Ectodermal cell (in vitro differentiated cells): Measurements from ENCODE around the gene PER3.

Experiments
- H3K27ac ChIP-seq: 2 replicates; pipeline ENCODE4 v1.7.0; 2013; ENCODE audit warnings: mild to moderate bottlenecking, low read depth, low read length; ENCODE audit not compliant: insufficient read depth, poor library complexity, severe bottlenecking
- H3K27me3 ChIP-seq: 2 replicates; pipeline ENCODE4 v1.7.0; 2013; ENCODE audit warnings: mild to moderate bottlenecking, low read length; ENCODE audit not compliant: insufficient read depth, control insufficient read depth, poor library complexity, severe bottlenecking
- H3K36me3 ChIP-seq: one replicate; pipeline ENCODE4 v1.7.0; 2013; ENCODE audit warnings: low read length; ENCODE audit not compliant: control insufficient read depth, insufficient read depth
- H3K4me1 ChIP-seq: one replicate; pipeline ENCODE4 v1.7.0; 2013; ENCODE audit warnings: low read length; ENCODE audit not compliant: control insufficient read depth, insufficient read depth
- H3K4me3 ChIP-seq: 2 replicates; pipeline ENCODE4 v1.7.0; 2013; ENCODE audit warnings: low read depth, low read length, control low read depth; ENCODE audit not compliant: insufficient read depth
- H3K9me3 ChIP-seq: 2 replicates; pipeline ENCODE4 v1.7.0; 2013; ENCODE audit warnings: mild to moderate bottlenecking, low read length, moderate library complexity; ENCODE audit not compliant: control insufficient read depth
- WGBS, 2 experiments: methylation state at CpG; one replicate each; pipeline ENCODE4 v1.1.7; 2013; ENCODE audit warnings: missing lambda C conversion rate in 2 of 2; 5-methylcytosine and 5-hydroxymethylcytosine counted together

Gene PER3

GRCh38 chr1:7777591-7777990 lies 6.5 kb upstream of the PER3 start:
- no peaks in the 10 kb centered on the region for H3K9me3 ChIP-seq
- H3K27ac ChIP-seq = no peak overlapping the region
- H3K4me3 ChIP-seq = no peak overlapping the region
- WGBS, 2 experiments = 91 to 96% methylated on average over 3 of the region's 3 CpGs
- H3K36me3 ChIP-seq = peaks cover 30% of the 10 kb centered on the region
- H3K4me1 ChIP-seq = no peaks in the 10 kb centered on the region
- H3K27me3 ChIP-seq = no peaks in the 10 kb centered on the region

DNA sequence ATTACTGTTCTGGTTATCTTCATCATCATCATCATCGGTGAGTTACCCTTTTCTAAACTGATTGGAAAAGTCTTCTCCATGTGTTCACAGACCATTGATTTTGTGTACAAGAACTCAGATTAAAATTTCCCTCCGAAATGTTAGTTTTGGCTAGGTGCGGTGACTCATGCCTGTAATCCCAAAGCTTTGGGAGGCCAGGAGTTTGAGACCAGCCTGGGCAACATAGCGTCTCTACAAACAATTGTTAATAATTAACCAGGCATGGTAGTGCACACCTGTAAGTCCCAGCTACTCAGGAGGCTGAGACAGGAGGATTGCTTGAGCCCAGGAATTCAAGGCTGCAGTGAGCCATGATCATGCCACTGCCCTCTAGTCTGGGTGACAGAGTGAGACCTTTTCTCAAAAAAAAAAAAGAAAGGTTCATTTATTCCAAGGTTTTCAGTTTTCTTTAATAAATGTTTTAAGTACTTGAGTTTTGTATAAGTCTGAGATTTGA lies 5.9 kb upstream of the PER3 start:
- 93 to 95% methylated on average over 4 of the region's 4 CpGs for WGBS, 2 experiments
- no peak overlapping the region for H3K27ac ChIP-seq
- H3K27me3 ChIP-seq = no peaks in the 10 kb centered on the region
- H3K4me1 ChIP-seq = no peaks in the 10 kb centered on the region
- no peaks in the 10 kb centered on the region for H3K9me3 ChIP-seq
- peaks cover 30% of the 10 kb centered on the region for H3K36me3 ChIP-seq
- H3K4me3 ChIP-seq = no peak overlapping the region

DNA sequence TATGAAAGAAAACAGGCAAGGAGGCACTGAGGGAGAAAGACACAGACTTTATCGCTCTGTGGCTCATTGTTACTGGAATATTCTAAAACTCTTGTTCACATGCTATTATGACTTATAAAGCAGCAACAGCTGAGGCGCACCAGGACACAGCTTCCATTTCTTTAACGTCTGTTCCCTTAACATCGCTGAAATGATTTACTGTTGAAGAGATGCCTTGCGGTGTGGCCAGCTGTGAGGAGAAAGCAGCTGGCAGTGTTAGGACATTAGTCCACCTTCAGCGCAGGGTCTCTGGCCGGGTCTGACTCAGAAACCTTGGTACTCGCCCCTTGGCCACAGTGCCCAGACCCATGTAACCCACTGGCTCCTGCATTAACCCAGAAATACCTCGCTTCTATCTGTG lies 3.1 kb upstream of the PER3 start:
- Histone ChIP-seq H3K27me3 (peaks cover 7% of the 10 kb centered on the region), H3K27ac (no peak overlapping the region), H3K4me3 (no peak overlapping the region), H3K9me3 (no peaks in the 10 kb centered on the region), H3K36me3 (peaks cover 30% of the 10 kb centered on the region), H3K4me1 (no peaks in the 10 kb centered on the region)
- 97 to 98% methylated on average over 9 of the region's 9 CpGs for WGBS, 2 experiments

GRCh38 chr1:7781501-7781900 lies 2.6 kb upstream of the PER3 start:
- WGBS, 2 experiments = 88 to 91% methylated on average over 7 of the region's 7 CpGs
- H3K9me3 ChIP-seq = no peaks in the 10 kb centered on the region
- H3K4me3 ChIP-seq = no peak overlapping the region
- H3K36me3 ChIP-seq = peaks cover 30% of the 10 kb centered on the region
- H3K4me1 ChIP-seq = no peaks in the 10 kb centered on the region
- H3K27ac ChIP-seq = no peak overlapping the region
- peaks cover 7% of the 10 kb centered on the region for H3K27me3 ChIP-seq

- 93% methylated on average over 16 of the region's 16 CpGs for WGBS, 2 experiments
- Histone ChIP-seq H3K4me1 (no peaks in the 10 kb centered on the region), H3K36me3 (peaks cover 26% of the 10 kb centered on the region), H3K9me3 (no peaks in the 10 kb centered on the region), H3K4me3 (no peak overlapping the region), H3K27ac (no peak overlapping the region), H3K27me3 (peaks cover 7% of the 10 kb centered on the region)
Measured at GRCh38 chr1:7781923-7782495, 2.1 kb upstream of the PER3 start.

GRCh38 chr1:7783178-7783711 lies 846 bp upstream of the PER3 start:
- WGBS, 2 experiments = 9 to 12% methylated on average over 26 to 32 of the region's 34 CpGs
- H3K27ac ChIP-seq = peak overlapping the region; percentile 60

DNA sequence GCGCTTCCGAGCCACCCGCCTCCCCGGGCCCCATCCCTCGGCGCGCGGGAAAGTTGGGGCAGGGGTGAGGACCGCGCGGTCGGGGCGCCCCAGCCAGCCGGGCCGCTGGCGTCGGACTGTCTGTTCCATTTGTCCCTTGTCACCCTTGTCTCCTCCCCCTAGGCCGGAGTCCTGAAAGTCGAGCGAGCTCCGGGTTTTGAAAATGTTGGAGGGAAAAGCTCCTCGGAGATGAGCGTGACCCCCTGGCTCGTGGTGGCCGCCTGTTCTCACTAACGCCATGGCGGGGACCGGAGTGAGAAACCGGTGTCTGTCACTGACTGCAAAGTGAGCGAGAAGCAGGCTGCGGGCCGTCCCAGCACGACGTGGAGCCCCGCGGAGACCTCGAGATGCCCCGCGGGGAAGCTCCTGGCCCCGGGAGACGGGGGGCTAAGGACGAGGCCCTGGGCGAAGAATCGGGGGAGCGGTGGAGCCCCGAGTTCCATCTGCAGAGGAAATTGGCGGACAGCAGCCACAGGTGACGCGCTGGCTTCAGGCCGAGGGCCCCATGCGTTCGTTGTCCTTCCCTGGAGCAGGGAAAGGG lies 491 bp downstream of the PER3 start:
- peaks cover 7% of the 10 kb centered on the region for H3K27me3 ChIP-seq
- H3K4me3 ChIP-seq = peak overlapping the region; percentile 19
- WGBS, 2 experiments = 59 to 60% methylated on average over 52 of the region's 52 CpGs
- H3K36me3 ChIP-seq = peaks cover 21% of the 10 kb centered on the region
- H3K27ac ChIP-seq = peak overlapping the region; percentile 58
- no peaks in the 10 kb centered on the region for H3K4me1 ChIP-seq
- no peaks in the 10 kb centered on the region for H3K9me3 ChIP-seq

More at GRCh38 chr1:7783178-7783711, 846 bp upstream of the PER3 start:
- peaks cover 7% of the 10 kb centered on the region for H3K27me3 ChIP-seq
- H3K9me3 ChIP-seq = no peaks in the 10 kb centered on the region
- H3K36me3 ChIP-seq = peaks cover 22% of the 10 kb centered on the region
- no peaks in the 10 kb centered on the region for H3K4me1 ChIP-seq
- peak overlapping the region; percentile 41 for H3K4me3 ChIP-seq

GRCh38 chr1:7785108-7785507 lies 1.0 kb downstream of the PER3 start:
- H3K9me3 ChIP-seq = peaks cover 2% of the 10 kb centered on the region

GRCh38 chr1:7786795-7787194 lies 2.7 kb downstream of the PER3 start:
- Histone ChIP-seq H3K4me3 (no peak overlapping the region), H3K9me3 (peaks cover 2% of the 10 kb centered on the region), H3K36me3 (peaks cover 24% of the 10 kb centered on the region), H3K27me3 (peaks cover 7% of the 10 kb centered on the region), H3K4me1 (no peaks in the 10 kb centered on the region), H3K27ac (no peak overlapping the region)
- 90 to 92% methylated on average over 5 of the region's 5 CpGs for WGBS, 2 experiments

More at GRCh38 chr1:7785108-7785507, 1.0 kb downstream of the PER3 start:
- peaks cover 7% of the 10 kb centered on the region for H3K27me3 ChIP-seq
- H3K4me3 ChIP-seq = no peak overlapping the region
- no peaks in the 10 kb centered on the region for H3K4me1 ChIP-seq
- WGBS, 2 experiments = 91 to 94% methylated on average over 7 of the region's 7 CpGs
- peaks cover 21% of the 10 kb centered on the region for H3K36me3 ChIP-seq
- H3K27ac ChIP-seq = no peak overlapping the region

DNA sequence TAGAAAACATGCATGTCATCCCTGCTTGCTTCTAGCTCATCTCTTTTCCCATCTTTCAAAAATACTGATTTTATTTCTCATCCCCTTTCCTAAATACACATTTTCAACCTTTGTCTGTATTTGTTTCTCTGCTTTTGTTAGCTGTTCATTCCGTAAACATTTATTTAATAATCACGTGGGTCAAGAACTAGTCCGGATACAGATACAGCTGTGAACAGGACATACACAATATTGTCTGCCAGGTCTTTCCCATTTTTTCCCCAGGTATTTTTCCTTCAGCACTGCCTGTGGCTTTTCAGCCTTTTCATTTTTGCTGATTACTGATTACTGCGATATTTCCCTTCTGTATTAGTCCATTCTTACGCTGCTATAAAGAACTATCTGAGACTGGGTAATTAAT lies 5.7 kb downstream of the PER3 start:
- peaks cover 2% of the 10 kb centered on the region for H3K9me3 ChIP-seq
- peaks cover 32% of the 10 kb centered on the region for H3K36me3 ChIP-seq
- no peak overlapping the region for H3K4me3 ChIP-seq
- 87 to 89% methylated on average over 5 of the region's 5 CpGs for WGBS, 2 experiments
- H3K4me1 ChIP-seq = no peaks in the 10 kb centered on the region
- no peak overlapping the region for H3K27ac ChIP-seq
- H3K27me3 ChIP-seq = peaks cover 1% of the 10 kb centered on the region
